Common myeloid progenitor, CD34-positive (primary cell): ENCODE measurements around the gene TPBGL.

Experiments
- CTCF ChIA-PET: fragments of 350-600 bp; sonication (Branson Sonifier 250); formaldehyde crosslinking; loops from one replicate; lab custom pipeline; 2021; ENCODE audit warnings: antibody characterized with exemption; lab: Charles Lee
- POLR2A ChIA-PET: fragments of 350-600 bp; sonication (Branson Sonifier 250); formaldehyde crosslinking; loops from one replicate; lab custom pipeline; 2021; ENCODE audit warnings: antibody characterized with exemption; lab: Charles Lee
- DNase-seq, 3 donors: peaks; one replicate each; pipeline versions ENCODE4 v3.0.0 to v3.0.0-alpha.2; 2013
- H3K27ac ChIP-seq, 2 experiments: 1 replicate in 1 of 2; 2 replicates in 1 of 2; pipeline ENCODE4 v1.7.0; 2013; ENCODE audit warnings: inconsistent platforms in 2 of 2, low read length in 2 of 2, mild to moderate bottlenecking in 2 of 2, low read depth in 1 of 2, moderate library complexity in 1 of 2; ENCODE audit not compliant: severe bottlenecking in 2 of 2, insufficient read depth in 1 of 2, poor library complexity in 1 of 2
- H3K27me3 ChIP-seq, 5 experiments: replicated peaks in 2 of 5; 1 replicate in 3 of 5; 2 replicates in 2 of 5; pipeline versions ENCODE4 v1.6.1 to v1.7.0; 2013; ENCODE audit warnings: low read length in 4 of 5, mild to moderate bottlenecking in 2 of 5, moderate library complexity in 2 of 5, inconsistent platforms in 1 of 5; ENCODE audit not compliant: insufficient read depth in 5 of 5, control insufficient read depth in 4 of 5
- H3K36me3 ChIP-seq, 4 experiments: 1 replicate in 2 of 4; 2 replicates in 2 of 4; pipeline versions ENCODE4 v1.6.1 to v1.7.0; 2013; ENCODE audit warnings: low read length in 3 of 4, control low read depth in 1 of 4, mild to moderate bottlenecking in 1 of 4; ENCODE audit not compliant: control insufficient read depth in 4 of 4, insufficient read depth in 4 of 4
- H3K4me1 ChIP-seq, 4 experiments: 1 replicate in 3 of 4; 2 replicates in 1 of 4; pipeline versions ENCODE4 v1.6.1 to v1.7.1; 2013; ENCODE audit warnings: low read length in 3 of 4, mild to moderate bottlenecking in 3 of 4, control low read depth in 1 of 4, inconsistent platforms in 1 of 4, moderate library complexity in 1 of 4; ENCODE audit not compliant: control insufficient read depth in 4 of 4, insufficient read depth in 4 of 4; ENCODE audit errors: control extremely low read depth in 1 of 4
- H3K4me3 ChIP-seq, 7 experiments: 1 replicate in 4 of 7; 2 replicates in 3 of 7; pipeline versions ENCODE4 v1.5.1 to v1.7.0; 2013; ENCODE audit warnings: mild to moderate bottlenecking in 7 of 7, low read length in 6 of 7, moderate library complexity in 6 of 7, inconsistent platforms in 2 of 7, low read depth in 2 of 7, control low read depth in 1 of 7; ENCODE audit not compliant: insufficient read depth in 4 of 7, control insufficient read depth in 1 of 7; ENCODE audit errors: extremely low read depth in 1 of 7
- H3K9me3 ChIP-seq, 5 experiments: 1 replicate in 4 of 5; 2 replicates in 1 of 5; pipeline versions ENCODE4 v1.6.1 to v1.7.1; 2013; ENCODE audit warnings: low read length in 4 of 5, mild to moderate bottlenecking in 2 of 5, inconsistent platforms in 1 of 5, low read depth in 1 of 5, moderate library complexity in 1 of 5; ENCODE audit not compliant: control insufficient read depth in 4 of 5, insufficient read depth in 2 of 5; ENCODE audit errors: control extremely low read depth in 1 of 5
- WGBS: methylation state at CpG from one replicate; pipeline ENCODE4 v1.1.5; 2013; ENCODE audit not compliant: insufficient coverage; 5-methylcytosine and 5-hydroxymethylcytosine counted together

Gene TPBGL

DNA sequence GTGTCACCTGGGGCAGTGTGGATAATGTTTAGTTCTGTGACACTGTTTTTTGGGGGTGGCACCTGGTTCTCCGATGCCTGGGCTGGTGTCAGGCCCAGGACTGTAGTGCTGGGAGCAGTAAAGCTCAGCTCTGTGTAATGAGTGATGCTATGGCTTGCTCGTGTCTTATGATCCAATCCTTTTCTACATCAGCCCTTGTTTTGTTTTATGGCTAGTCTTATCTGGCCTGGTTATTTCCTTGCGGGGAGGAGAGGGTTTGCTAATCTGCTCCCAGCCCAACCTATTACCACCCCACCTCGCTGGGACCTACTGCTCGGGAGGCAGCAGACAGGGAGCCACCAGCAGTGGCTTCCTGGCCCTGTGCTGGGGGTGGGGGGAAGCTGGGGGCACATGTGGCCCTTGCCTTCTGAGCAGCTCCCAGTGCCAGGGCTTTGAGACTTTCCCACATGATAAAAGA is 35.0 kb upstream of the TPBGL start:
- POLR2A ChIA-PET: no interaction called here
- Histone ChIP-seq H3K9me3 (no peaks in the 10 kb centered on the region), H3K4me3 (no peak overlapping the region), H3K4me1 (no peaks in the 10 kb centered on the region), H3K36me3 (no peaks in the 10 kb centered on the region), H3K27ac (no peak overlapping the region), H3K27me3 (peaks cover 0 to 28% (median 10%) of the 10 kb centered on the region in 5 experiments)
- CTCF ChIA-PET: interaction anchor here (0.6 to 15.8 kb wide), 24 partner anchors 9 to 1306 kb away, joined by 3 to 309 read pairs (median 5); partner anchors contain the start of gene SLCO2B1
- no peak for DNase-seq
- 100% methylated on average over 1 of the region's 5 CpGs for WGBS

GRCh38 chr11:75208446-75208845 is 32.1 kb upstream of the TPBGL start:
- CTCF ChIA-PET: interaction anchor here (0.7 to 15.8 kb wide), 9 partner anchors 13 to 279 kb away, joined by 3 to 309 read pairs (median 4); partner anchors contain the start of gene TPBGL
- no peaks in the 10 kb centered on the region for H3K4me1 ChIP-seq
- peaks cover 0 to 30% (median 10%) of the 10 kb centered on the region in 5 experiments for H3K27me3 ChIP-seq
- POLR2A ChIA-PET: no interaction called here
- peak in 2 of 3 donors; percentile 38 to 56 for DNase-seq
- 0% methylated on average over 1 of the region's 2 CpGs for WGBS
- H3K4me3 ChIP-seq: no peak overlapping the region
- no peaks in the 10 kb centered on the region for H3K36me3 ChIP-seq
- H3K27ac ChIP-seq: no peak overlapping the region
- H3K9me3 ChIP-seq: no peaks in the 10 kb centered on the region

DNA sequence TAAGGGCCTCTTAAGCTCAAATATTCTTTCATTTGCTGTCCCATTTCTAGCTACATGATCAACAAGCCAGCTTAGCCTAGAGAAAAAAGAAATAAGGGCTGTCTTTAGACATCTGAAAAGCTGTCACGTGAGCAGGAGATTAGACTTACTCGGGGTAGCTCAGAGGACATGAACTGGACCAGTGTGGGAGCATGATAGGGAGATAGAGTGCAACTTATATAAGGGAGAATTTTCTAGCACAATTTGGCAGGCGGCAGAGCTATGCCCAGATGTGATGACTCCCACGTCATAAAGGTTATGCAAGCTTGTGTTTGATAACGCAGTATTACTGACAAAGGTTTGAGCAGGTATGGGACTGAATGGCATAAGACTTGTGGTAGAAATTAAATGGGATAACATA is 28.2 kb upstream of the TPBGL start:
- ChIA-PET CTCF (interaction anchor here (0.8 to 15.8 kb wide), 7 partner anchors 8 to 70 kb away, joined by 3 to 309 read pairs (median 4); no protein-coding TSS in a partner anchor), POLR2A (no interaction called here)
- Histone ChIP-seq H3K4me1 (no peaks in the 10 kb centered on the region), H3K36me3 (no peaks in the 10 kb centered on the region), H3K27me3 (peaks cover 0 to 29% (median 10%) of the 10 kb centered on the region in 5 experiments), H3K27ac (no peak overlapping the region), H3K9me3 (no peaks in the 10 kb centered on the region), H3K4me3 (no peak overlapping the region)
- DNase-seq: no peak
- WGBS: 84% methylated on average over 4 of the region's 5 CpGs

DNA sequence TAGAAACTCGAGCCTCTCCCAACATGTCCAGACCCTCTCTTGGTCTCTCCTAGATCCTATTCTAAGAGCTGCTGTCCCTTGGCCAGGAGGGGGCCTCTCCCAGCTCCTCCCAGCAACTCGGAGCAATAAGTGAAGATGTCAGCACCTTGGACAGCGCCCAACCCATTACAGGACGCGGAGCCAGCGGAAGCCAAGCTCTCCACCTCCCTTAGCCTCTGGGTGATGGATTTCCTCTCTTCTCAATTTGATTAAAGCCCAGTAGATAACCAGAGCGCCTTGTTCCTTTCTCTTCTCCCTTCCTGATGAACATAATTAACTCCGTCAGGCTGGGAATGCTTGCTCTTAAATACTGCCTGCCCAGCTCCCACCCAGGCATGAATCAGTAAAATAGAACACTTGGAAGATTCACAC is 26.2 kb upstream of the TPBGL start:
- ChIA-PET POLR2A (no interaction called here), CTCF (interaction anchor here (0.7 to 2.3 kb wide), 15 partner anchors 10 to 192 kb away, joined by 3 to 13 read pairs (median 3); partner anchors contain the start of gene TPBGL)
- Histone ChIP-seq H3K27me3 (peaks cover 0 to 12% (median 2%) of the 10 kb centered on the region in 5 experiments), H3K27ac (no peak overlapping the region), H3K36me3 (no peaks in the 10 kb centered on the region), H3K4me1 (no peaks in the 10 kb centered on the region), H3K4me3 (no peak overlapping the region), H3K9me3 (no peaks in the 10 kb centered on the region)
- WGBS: 10% methylated on average over 4 of the region's 8 CpGs
- peak; percentile 87 to 92 (median 90) for DNase-seq

- Histone ChIP-seq H3K9me3 (no peaks in the 10 kb centered on the region), H3K27me3 (peaks cover 0 to 8% (median 2%) of the 10 kb centered on the region in 5 experiments), H3K36me3 (no peaks in the 10 kb centered on the region), H3K27ac (no peak overlapping the region), H3K4me3 (no peak overlapping the region), H3K4me1 (no peaks in the 10 kb centered on the region)
- no peak for DNase-seq
- ChIA-PET POLR2A (no interaction called here), CTCF (interaction anchor here (1.0 to 2.3 kb wide), 14 partner anchors 10 to 192 kb away, joined by 3 to 13 read pairs (median 4); partner anchors contain the start of gene TPBGL)
These were observed 25.7 kb upstream of the TPBGL start for GRCh38 chr11:75214843-75215242.

DNA sequence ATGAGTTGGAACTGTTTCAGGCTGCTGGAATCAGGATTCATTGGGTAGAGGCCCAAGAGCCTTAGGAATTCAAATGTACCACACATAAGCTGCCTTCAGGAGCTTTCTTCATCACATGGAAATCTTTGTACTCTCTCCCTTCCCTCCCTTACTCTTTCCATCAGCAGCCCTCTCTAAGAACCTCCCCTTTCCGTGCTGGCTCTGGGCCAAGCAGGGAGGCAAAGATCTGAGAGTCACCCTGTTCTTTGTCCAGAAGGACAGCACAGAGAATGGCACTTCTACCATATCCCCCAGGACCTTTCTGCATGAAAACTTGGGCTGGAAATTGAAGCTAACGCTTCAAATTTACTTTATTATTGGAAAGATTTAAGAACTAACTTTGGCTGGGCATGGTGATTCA is 20.7 kb upstream of the TPBGL start:
- no peaks in the 10 kb centered on the region for H3K36me3 ChIP-seq
- no peak overlapping the region for H3K27ac ChIP-seq
- H3K4me1 ChIP-seq: peaks cover 0 to 2% (median 0%) of the 10 kb centered on the region in 4 experiments
- ChIA-PET POLR2A (no interaction called here), CTCF (interaction anchor here (1.6 to 2.1 kb wide), 2 partner anchors 15 to 79 kb away, joined by 6 to 7 read pairs; no protein-coding TSS in a partner anchor)
- no peak overlapping the region for H3K4me3 ChIP-seq
- 100% methylated on average over 1 of the region's 2 CpGs for WGBS
- peaks cover 0 to 3% (median 1%) of the 10 kb centered on the region in 5 experiments for H3K27me3 ChIP-seq
- DNase-seq: no peak
- no peaks in the 10 kb centered on the region for H3K9me3 ChIP-seq

GRCh38 chr11:75223954-75224643 is 16.5 kb upstream of the TPBGL start:
- no peak overlapping the region for H3K4me3 ChIP-seq
- POLR2A ChIA-PET: no interaction called here
- CTCF ChIA-PET: interaction anchor here (0.7 to 2.7 kb wide), 7 partner anchors 10 to 82 kb away, joined by 3 to 14 read pairs (median 7); no protein-coding TSS in a partner anchor
- no peak for DNase-seq
- no peaks in the 10 kb centered on the region for H3K36me3 ChIP-seq
- no peak overlapping the region for H3K27ac ChIP-seq
- no peaks in the 10 kb centered on the region for H3K9me3 ChIP-seq
- H3K27me3 ChIP-seq: peaks cover 0 to 3% (median 0%) of the 10 kb centered on the region in 5 experiments
- WGBS: 56% methylated on average over 4 of the region's 5 CpGs
- H3K4me1 ChIP-seq: peaks cover 0 to 2% (median 0%) of the 10 kb centered on the region in 4 experiments
